SJSA1 (cell line): ENCODE measurements around the gene CELF3. TPM values are rescaled to one million over a fixed set of nuclear protein-coding genes. Genes with fewer than 3 reads are reported as not detected.
"Not testable (repeated sequence)": the region's sequence is repeated elsewhere in the genome, so short reads cannot be mapped to it uniquely, and the experiment has no call there.

ENCODE experiments used
- DNase-seq, 2 experiments: peaks; one replicate each; pipeline ENCODE4 v3.0.0-alpha.2; 2015 to 2020; ENCODE audit warnings: low spot score in 2 of 2, low read depth in 1 of 2
- H3K27ac ChIP-seq: fragments of 250-450 bp; sonication (Bioruptor Pico); 2 replicates; pipeline ENCODE4 v1.5.1; 2020; ENCODE audit warnings: mild to moderate bottlenecking, moderate library complexity
- H3K27me3 ChIP-seq: fragments of 250-450 bp; sonication (Bioruptor Pico); replicated peaks from 2 replicates; pipeline ENCODE4 v1.5.1; 2020; ENCODE audit warnings: mild to moderate bottlenecking, moderate library complexity
- H3K36me3 ChIP-seq: fragments of 250-450 bp; sonication (Bioruptor Pico); 2 replicates; pipeline ENCODE4 v1.5.1; 2020; ENCODE audit warnings: mild to moderate bottlenecking
- H3K4me1 ChIP-seq: fragments of 250-450 bp; sonication (Bioruptor Pico); replicated peaks from 2 replicates; pipeline ENCODE4 v1.6.1; 2021; ENCODE audit warnings: mild to moderate bottlenecking
- H3K4me3 ChIP-seq: fragments of 250-450 bp; sonication (Bioruptor Pico); 2 replicates; pipeline ENCODE4 v1.5.1; 2020; ENCODE audit warnings: mild to moderate bottlenecking
- H3K9me3 ChIP-seq: fragments of 250-450 bp; sonication (Bioruptor Pico); replicated peaks from 2 replicates; pipeline ENCODE4 v1.5.1; 2020; ENCODE audit warnings: mild to moderate bottlenecking
- total RNA-seq: library from RNA; depleted of rRNA; stranded (reverse); fragments of >200 nt; shearing (Covaris generic); gene quantifications from 2 replicates; pipeline ENCODE4 v1.2.3, GENCODE V29; 2014

CELF3 gene
- total RNA-seq, 1 experiment from 2014 or later, result not detected

GRCh38 chr1:151704246-151704645 lies 12.4 kb downstream of the CELF3 start:
- Histone ChIP-seq H3K27me3 (no peaks in the 10 kb centered on the region), H3K9me3 (no peaks in the 10 kb centered on the region), H3K4me3 (no peak overlapping the region), H3K4me1 (no peaks in the 10 kb centered on the region), H3K27ac (no peak overlapping the region), H3K36me3 (peaks cover 3% of the 10 kb centered on the region; the same call in 1 of the 2 replicates)
- DNase-seq, result no peak

DNA sequence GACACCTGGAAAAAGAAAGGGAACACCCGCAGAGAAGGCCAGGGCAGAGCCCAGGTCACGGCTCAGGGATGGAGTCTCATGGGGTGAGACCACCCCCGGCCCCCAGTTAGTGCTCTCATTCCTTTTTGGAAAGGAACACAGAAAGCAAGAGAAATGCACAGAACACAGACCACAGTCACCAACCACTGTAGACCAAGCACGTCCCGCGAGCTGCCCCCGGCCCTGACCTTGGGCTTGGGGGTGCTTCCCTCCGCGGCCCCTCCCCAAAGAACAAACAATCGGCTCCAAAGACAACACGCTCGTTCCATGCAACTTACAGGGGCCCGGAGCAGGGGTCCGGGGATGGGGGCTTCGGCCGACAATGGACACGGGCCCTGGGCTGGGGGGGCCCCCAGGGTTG lies 12.8 kb downstream of the CELF3 start:
- Histone ChIP-seq H3K36me3 (peaks cover 3% of the 10 kb centered on the region; the same call in 1 of the 2 replicates), H3K4me3 (no peak overlapping the region), H3K9me3 (no peaks in the 10 kb centered on the region), H3K27me3 (no peaks in the 10 kb centered on the region), H3K4me1 (no peaks in the 10 kb centered on the region), H3K27ac (no peak overlapping the region)
- DNase-seq, result no peak

DNA sequence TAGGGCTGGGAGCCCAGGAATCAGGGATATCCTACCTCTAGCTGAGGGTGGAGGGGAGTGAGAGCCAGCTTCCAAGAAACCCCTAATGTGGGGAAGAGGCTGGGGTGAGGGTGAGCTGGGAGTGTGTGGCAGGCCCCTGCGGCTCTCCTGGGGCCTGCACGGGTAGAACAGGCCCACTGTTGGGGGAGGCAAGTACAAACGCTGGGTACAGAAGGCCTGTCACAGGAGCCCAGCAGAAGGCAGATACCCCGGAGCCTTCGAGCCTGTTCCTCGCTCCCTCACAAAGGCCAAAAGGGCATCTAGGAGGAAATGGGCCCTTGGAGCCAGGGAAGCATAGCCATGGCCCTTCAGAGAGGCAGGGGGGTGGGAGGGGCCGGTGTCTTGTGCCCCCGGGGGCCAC lies 13.7 kb downstream of the CELF3 start:
- Histone ChIP-seq H3K4me1 (no peaks in the 10 kb centered on the region), H3K27ac (no peak overlapping the region), H3K9me3 (no peaks in the 10 kb centered on the region), H3K27me3 (no peaks in the 10 kb centered on the region), H3K4me3 (no peak overlapping the region), H3K36me3 (peaks cover 10% of the 10 kb centered on the region)
- no peak for DNase-seq

- peaks cover 15% of the 10 kb centered on the region for H3K36me3 ChIP-seq
Measured at GRCh38 chr1:151701515-151701914, 15.1 kb downstream of the CELF3 start.

GRCh38 chr1:151693057-151693651 lies 23.4 kb downstream of the CELF3 start:
- Histone ChIP-seq H3K9me3 (no peaks in the 10 kb centered on the region), H3K4me1 (no peaks in the 10 kb centered on the region), H3K4me3 (no peak overlapping the region), H3K27me3 (no peaks in the 10 kb centered on the region), H3K27ac (no peak overlapping the region), H3K36me3 (peaks cover 32% of the 10 kb centered on the region)
- DNase-seq, result no peak

More at GRCh38 chr1:151701515-151701914, 15.1 kb downstream of the CELF3 start:
- H3K27ac ChIP-seq, result no peak overlapping the region
- no peaks in the 10 kb centered on the region for H3K9me3 ChIP-seq
- H3K4me3 ChIP-seq, result no peak overlapping the region
- no peak for DNase-seq
- no peaks in the 10 kb centered on the region for H3K27me3 ChIP-seq
- no peaks in the 10 kb centered on the region for H3K4me1 ChIP-seq

GRCh38 chr1:151692226-151692625 lies 24.4 kb downstream of the CELF3 start:
- Histone ChIP-seq H3K4me1 (no peaks in the 10 kb centered on the region), H3K9me3 (no peaks in the 10 kb centered on the region), H3K27me3 (no peaks in the 10 kb centered on the region), H3K4me3 (no peak overlapping the region), H3K27ac (no peak overlapping the region), H3K36me3 (peaks cover 27% of the 10 kb centered on the region)
- DNase-seq, result no peak

- Histone ChIP-seq H3K27me3 (no peaks in the 10 kb centered on the region), H3K36me3 (peaks cover 32% of the 10 kb centered on the region), H3K4me3 (no peak overlapping the region), H3K4me1 (no peaks in the 10 kb centered on the region), H3K27ac (no peak overlapping the region), H3K9me3 (no peaks in the 10 kb centered on the region)
- DNase-seq, result no peak
Measured at GRCh38 chr1:151689494-151689893, 27.1 kb downstream of the CELF3 start.

DNA sequence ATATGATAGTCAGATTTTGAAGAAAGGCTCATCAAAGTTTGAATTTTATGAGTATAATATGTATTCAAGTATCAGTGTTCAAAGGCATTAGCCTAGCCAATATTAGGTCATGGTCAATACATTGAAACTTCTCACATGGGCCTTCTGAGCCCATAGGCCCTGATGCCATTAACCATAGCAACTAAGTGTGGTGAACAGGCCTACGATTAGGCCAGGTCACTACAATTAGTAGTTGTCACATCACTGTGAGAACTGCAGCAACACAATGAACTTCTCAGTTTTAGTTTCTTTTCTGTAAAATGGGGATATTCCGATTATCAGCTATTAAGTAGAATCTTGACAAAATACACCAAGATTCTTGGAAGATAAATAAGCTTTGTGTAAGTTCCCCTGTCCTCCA lies 30.0 kb downstream of the CELF3 start:
- DNase-seq, result no peak
- Histone ChIP-seq H3K4me3 (no peak overlapping the region), H3K9me3 (no peaks in the 10 kb centered on the region), H3K36me3 (peaks cover 15% of the 10 kb centered on the region), H3K27me3 (no peaks in the 10 kb centered on the region), H3K27ac (no peak overlapping the region), H3K4me1 (peaks cover 5% of the 10 kb centered on the region)

GRCh38 chr1:151684128-151684527 lies 32.5 kb downstream of the CELF3 start:
- no peak overlapping the region for H3K4me3 ChIP-seq
- no peak overlapping the region for H3K27ac ChIP-seq
- peaks cover 15% of the 10 kb centered on the region for H3K36me3 ChIP-seq
- H3K27me3 ChIP-seq, result no peaks in the 10 kb centered on the region
- DNase-seq, result no peak
- no peaks in the 10 kb centered on the region for H3K9me3 ChIP-seq
- H3K4me1 ChIP-seq, result peaks cover 26% of the 10 kb centered on the region

DNA sequence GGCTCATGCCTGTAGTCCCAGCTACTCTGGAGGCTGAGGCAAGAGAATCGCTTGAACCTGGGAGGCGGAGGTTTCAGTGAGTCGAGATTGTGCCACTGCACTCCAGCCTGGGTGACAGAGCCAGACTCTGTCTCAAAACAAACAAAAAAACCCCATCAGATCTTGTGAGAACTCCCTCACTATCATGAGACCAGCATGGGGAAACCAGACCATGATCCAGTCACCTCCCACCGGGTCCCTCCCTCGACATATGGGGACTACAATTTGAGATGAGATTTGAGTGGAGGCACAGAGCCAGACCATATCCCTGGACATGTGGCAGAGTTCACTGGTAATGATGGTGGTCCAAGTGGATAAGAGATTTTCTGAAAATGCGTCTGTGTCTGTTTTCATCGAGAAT lies 33.7 kb downstream of the CELF3 start:
- not testable (repeated sequence) for H3K4me3 ChIP-seq, DNase-seq, H3K27me3 ChIP-seq, H3K9me3 ChIP-seq, H3K27ac ChIP-seq
- peaks cover 26% of the 10 kb centered on the region for H3K4me1 ChIP-seq
- peaks cover 15% of the 10 kb centered on the region for H3K36me3 ChIP-seq

DNA sequence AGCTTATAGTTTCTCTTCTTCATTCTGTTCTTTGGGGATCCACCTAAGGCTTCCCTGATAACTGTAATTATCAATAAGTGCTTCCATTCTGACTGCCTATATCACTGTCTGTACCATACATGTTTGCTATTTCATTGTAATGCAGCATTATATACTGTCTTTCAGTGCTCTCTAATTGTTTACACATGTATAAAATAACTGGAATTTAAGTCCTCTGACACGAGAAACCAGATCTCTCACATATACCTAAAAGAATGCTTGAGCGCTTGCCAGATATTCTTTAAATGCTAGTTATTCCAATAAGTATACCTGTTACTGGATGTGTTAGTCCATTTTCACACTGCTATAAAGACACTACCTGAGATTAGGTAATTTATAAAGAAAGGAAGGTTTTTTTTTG lies 34.7 kb downstream of the CELF3 start:
- Histone ChIP-seq H3K4me3 (no peak overlapping the region), H3K27me3 (no peaks in the 10 kb centered on the region), H3K36me3 (peaks cover 12% of the 10 kb centered on the region), H3K9me3 (no peaks in the 10 kb centered on the region), H3K4me1 (peaks cover 26% of the 10 kb centered on the region), H3K27ac (peak overlapping the region; percentile 75; the same call in 1 of the 2 replicates)
- no peak for DNase-seq

- H3K27me3 ChIP-seq, result no peaks in the 10 kb centered on the region
- peaks cover 26% of the 10 kb centered on the region for H3K4me1 ChIP-seq
- DNase-seq, result peak; percentile 71 to 77
- peak overlapping the region; percentile 75 for H3K27ac ChIP-seq
- H3K9me3 ChIP-seq, result no peaks in the 10 kb centered on the region
- H3K4me3 ChIP-seq, result no peak overlapping the region
- H3K36me3 ChIP-seq, result peaks cover 2% of the 10 kb centered on the region; the same call in 1 of the 2 replicates
Measured at GRCh38 chr1:151680826-151681225, 35.8 kb downstream of the CELF3 start.

GRCh38 chr1:151680391-151680790 lies 36.2 kb downstream of the CELF3 start:
- Histone ChIP-seq H3K27ac (peak overlapping the region; percentile 75), H3K36me3 (peaks cover 2% of the 10 kb centered on the region; the same call in 1 of the 2 replicates), H3K27me3 (no peaks in the 10 kb centered on the region), H3K9me3 (no peaks in the 10 kb centered on the region), H3K4me3 (no peak overlapping the region), H3K4me1 (peaks cover 26% of the 10 kb centered on the region)
- DNase-seq, result no peak

GRCh38 chr1:151673407-151673806 lies 43.2 kb downstream of the CELF3 start:
- Histone ChIP-seq H3K9me3 (peaks cover 5% of the 10 kb centered on the region; the same call in 1 of the 2 replicates), H3K27me3 (no peaks in the 10 kb centered on the region), H3K4me1 (no peaks in the 10 kb centered on the region), H3K4me3 (no peak overlapping the region), H3K36me3 (peaks cover 32% of the 10 kb centered on the region), H3K27ac (no peak overlapping the region)
- no peak for DNase-seq
